HG02938 (cell line): ENCODE data around the gene RMI2.

Source experiments
- ATAC-seq: cut with Tn5 transposase; IDR thresholded peaks from one replicate; pipeline ENCODE4 v1.9.1; 2021; ENCODE audit warnings: mild to moderate bottlenecking, moderate library complexity; ENCODE audit not compliant: unreplicated experiment

The RMI2 gene

GRCh38 chr16:11396241-11397048 is 51.2 kb downstream of the RMI2 start:
- ATAC-seq: no peak

DNA sequence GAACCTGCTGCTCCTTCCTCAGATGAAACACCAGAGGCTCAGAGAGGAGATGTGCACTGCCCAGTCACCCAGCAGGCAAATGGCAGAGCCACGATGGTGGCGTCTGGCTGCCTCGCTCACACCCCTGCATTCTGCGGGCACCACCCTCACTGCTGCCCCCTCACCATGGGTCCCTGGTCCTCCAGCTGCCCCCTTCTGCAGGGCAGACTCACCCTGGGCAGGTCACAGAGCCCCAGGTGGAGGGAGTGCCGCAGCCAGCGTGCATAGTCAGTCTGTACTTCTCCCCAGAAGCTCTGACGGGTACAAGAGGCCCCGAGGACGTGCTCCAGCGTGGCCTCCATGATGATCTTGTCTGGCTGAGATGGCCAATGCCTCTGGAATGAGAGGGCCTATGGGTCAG is 52.9 kb downstream of the RMI2 start:
- ATAC-seq: no peak

DNA sequence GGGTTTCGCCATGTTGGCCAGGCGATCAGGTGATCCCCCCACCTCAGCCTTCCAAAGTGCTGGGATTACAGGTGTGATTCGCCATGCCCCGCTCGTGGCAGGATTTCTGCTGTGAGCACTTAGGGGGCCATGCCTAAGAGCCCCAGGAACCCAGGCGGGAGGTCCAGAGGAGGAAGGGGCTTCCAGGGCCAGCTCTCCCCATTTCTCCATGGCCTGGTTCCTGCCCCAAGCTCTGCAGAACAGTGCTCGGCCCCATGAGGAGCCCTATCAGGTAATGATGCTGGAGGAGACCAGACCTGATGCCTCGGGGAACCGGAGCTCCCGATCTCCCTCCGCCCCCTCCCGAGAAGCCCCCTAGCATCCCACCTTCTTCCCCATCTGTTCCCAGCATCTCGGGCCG is 53.6 kb downstream of the RMI2 start:
- ATAC-seq: no peak

- no peak for ATAC-seq
Observed at GRCh38 chr16:11399261-11399831, 54.1 kb downstream of the RMI2 start.

DNA sequence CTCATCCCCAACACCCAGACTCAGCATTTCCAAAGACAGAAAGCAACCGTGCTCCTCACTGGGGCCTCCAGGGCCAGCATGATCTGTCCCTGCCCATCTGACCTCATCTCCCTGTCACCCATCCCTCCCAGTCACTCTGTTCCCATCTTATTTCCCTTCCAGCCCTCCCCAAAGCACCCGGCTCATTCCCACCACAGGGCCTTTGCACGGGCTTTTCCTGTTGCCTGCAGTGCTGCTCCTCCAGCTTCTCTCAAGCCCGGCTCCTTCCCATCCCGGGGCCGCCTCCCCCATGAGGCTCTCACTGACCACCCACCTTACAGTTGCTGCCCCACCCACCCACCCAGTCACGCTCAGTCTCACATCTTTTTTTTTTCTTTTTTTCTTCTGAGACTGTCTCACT is 54.8 kb downstream of the RMI2 start:
- no peak for ATAC-seq
